D721Med (cell line): Measurements from ENCODE around the gene RASL10A.

Experiments used
- DNase-seq: peaks from one replicate; pipeline ENCODE4 v3.0.0; 2011; ENCODE audit warnings: low spot score; ENCODE audit not compliant: insufficient read length
- FAIRE-seq: peaks from 2 replicates; lab custom pipeline; 2011; peaks lifted over from hg19 to GRCh38; lab: Jason Lieb, UNC
- TF ChIP-seq, protein P1 (sequence below): IDR thresholded peaks from 2 replicates; pipeline ENCODE4 v1.5.1; 2012; ENCODE audit warnings: mild to moderate bottlenecking, control low read depth; ENCODE audit not compliant: insufficient read depth; ENCODE audit errors: missing control alignments

Gene RASL10A

DNA sequence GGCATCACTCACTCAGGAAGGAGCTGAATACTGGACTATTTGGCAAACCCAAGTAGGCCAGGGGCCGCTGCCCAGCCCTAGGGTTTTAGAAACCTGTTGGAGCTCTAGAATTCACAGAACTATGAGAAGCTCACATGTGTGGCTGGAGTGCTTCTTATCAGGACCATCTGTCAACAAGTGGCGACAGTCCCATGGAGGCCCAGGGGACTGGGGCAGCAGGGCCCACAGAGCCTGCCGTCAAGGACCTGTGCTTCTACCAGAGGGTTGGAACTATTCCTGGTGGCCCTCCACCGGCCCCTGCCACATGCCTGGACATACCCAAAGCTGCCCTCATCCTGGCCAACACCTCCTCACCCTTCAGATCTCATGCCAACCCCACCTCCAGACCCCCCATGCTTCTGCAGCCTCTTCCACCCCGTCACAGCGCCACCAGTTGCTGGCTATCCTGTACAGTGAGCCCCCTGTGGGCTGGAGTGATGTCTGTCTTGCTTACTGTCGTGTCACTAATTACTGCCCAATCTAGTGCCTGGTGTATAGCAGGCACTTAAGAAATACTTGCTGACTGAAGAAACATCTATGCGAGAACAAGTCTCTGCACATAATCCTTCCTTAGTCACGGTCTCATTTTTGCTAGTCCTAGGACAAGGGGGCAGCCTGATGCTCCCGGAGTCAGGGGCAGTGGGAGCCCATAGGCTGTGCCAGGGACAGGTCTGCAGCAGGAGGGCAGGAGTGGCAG is 27.2 kb upstream of the RASL10A start:
- FAIRE-seq (no peak), DNase-seq (no peak)
- TF ChIP-seq, protein P1, sequence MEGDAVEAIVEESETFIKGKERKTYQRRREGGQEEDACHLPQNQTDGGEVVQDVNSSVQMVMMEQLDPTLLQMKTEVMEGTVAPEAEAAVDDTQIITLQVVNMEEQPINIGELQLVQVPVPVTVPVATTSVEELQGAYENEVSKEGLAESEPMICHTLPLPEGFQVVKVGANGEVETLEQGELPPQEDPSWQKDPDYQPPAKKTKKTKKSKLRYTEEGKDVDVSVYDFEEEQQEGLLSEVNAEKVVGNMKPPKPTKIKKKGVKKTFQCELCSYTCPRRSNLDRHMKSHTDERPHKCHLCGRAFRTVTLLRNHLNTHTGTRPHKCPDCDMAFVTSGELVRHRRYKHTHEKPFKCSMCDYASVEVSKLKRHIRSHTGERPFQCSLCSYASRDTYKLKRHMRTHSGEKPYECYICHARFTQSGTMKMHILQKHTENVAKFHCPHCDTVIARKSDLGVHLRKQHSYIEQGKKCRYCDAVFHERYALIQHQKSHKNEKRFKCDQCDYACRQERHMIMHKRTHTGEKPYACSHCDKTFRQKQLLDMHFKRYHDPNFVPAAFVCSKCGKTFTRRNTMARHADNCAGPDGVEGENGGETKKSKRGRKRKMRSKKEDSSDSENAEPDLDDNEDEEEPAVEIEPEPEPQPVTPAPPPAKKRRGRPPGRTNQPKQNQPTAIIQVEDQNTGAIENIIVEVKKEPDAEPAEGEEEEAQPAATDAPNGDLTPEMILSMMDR: no peak

GRCh38 chr22:29342177-29342576 is 26.7 kb upstream of the RASL10A start:
- no peak for DNase-seq
- TF ChIP-seq, protein P1: no peak
- no peak for FAIRE-seq

GRCh38 chr22:29341849-29342127 is 26.3 kb upstream of the RASL10A start:
- no peak for DNase-seq
- no peak for FAIRE-seq
- TF ChIP-seq, protein P1: no peak

DNA sequence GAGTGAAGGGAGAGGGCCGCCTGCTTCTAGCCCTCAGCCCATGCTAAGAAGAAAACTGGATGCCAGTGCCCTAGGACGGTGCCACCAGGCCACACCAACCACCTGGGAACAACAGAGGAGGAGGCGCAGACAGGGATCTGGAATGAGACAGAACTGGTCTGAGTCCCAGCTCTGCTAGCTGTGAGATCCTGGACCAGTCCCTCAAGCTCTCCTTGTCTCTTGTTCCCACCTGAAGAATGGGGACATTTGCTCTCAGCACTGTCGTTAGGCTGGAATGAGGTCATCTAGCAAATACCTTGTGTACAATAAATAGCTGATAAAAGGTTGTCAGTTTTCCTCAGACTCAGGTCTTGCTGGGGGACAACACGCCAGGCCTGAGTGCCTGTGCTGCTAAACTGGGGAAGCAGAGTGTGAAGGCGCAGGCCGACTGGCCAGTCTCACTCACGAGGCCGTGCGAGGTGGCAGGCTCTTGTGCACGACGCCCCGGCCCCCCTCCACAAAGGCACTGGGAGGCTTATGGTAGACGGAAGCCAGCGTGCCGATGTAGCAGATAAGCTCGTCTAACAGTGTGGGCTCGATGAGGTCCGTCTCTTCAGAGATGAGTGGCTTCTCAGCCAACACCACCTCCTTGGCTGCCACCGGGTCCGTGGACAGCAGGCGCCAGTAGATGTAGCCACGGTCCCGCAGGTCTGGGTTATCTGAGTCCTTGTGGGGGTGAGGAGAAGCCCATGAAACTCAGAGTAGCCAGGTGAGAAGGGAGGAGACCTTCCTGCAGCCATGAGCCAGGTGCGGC is 25.8 kb upstream of the RASL10A start:
- TF ChIP-seq, protein P1: no peak
- FAIRE-seq (no peak), DNase-seq (no peak)

DNA sequence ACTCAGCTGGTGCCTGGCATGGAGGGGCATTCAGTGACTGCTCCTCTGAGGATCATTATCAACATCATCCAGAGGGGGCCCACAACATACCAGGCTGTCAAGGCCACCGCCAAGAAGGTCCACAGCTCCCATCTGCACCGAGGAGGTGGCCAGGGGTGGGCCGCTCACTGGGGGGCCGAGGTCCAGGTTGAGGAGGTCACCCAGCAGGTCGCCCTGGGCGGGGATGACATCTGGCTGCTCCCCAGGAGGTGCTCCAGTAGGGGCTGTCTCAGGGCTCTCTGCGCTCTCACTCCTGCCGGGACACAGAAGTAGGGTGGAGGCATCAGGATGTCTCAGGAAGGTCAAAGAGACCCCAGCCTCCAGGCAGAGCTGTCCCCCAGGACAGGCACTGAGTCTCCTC is 25.1 kb upstream of the RASL10A start:
- FAIRE-seq: no peak
- DNase-seq: no peak
- TF ChIP-seq, protein P1: no peak

DNA sequence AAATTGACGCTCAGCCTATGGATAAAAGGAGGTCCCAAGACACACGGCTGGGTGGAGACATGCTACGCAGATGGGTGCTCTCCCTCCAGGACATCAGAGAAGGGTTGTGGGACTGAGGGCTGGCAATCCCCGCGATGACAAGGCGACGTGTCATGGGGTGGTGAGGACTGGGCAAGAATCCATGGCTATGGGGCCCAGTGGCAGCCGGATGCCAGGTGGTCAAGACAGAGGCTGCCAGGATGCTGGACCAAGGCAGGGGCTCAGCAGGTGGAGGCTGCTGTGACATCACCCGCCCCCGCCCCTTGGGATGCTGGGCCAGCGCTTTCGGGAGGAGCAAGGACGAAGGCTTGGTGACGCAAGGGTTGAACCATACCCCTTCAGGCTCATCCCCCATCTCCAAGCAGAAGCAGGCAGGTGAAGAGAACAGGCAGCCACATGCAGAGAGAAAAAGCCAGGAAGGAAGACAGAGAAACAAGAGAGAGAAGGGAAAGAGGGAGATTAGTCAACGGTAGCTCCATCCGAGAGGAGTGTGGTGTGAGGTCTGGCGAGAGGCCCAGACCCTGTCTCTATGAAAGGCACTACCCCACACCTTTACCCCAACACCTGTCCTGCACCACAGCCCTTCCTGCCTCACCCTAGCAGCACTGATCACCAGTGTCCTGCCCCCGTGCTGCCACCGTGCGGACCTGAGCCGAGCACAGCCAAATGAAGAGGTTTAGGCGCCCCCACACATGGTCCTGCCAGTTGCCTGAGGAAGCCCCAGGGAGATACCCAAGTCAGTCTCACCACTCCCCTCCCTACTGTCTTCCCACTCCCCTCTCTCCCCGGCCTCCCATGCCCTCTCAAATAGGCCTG is 24.1 kb upstream of the RASL10A start:
- DNase-seq: no peak
- TF ChIP-seq, protein P1: no peak
- FAIRE-seq: no peak
